ENCODE results near the gene SLX9.

Gene SLX9

DNA sequence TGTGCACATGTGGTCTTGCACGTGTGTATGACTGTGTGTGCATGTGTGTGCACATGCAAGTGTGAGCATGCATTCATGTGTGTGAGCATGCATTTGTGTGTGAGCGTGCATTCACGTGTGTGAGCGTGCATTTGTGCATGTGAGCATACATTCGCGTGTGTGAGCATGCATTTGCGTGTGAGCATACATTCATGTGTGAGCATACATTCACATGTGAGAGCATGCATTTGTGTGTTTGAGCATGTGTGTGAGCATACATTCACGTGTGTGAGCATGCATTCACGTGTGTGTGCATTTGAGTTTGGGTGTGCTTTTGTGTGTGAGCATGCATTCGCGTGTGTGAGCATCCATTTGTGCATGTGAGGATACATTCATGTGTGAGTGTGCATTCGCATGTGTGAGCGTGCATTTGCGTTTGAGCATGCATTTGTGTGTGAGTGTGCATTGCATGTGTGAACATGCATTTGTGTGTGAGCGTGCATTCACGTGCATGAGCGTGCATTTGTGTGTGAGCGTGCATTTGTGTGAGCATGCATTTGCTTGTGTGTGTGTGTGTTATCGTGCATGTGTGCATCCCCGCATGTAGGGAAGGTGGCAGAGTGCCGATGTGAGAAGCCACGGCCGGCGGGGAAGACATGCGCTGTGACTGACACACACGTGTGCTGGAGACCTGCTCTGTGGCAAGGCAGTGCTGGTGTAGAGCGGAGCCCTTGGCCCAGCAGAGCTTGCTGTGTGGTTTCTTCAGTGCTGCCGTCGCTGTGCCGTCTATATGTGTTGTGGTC lies 37.4 kb upstream of the SLX9 start:
- H3K9me3 ChIP-seq (ENCODE audit: control insufficient read depth in 1 of 2, low read length in 2 of 2), result no peaks in the 10 kb centered on the region
- H3K36me3 ChIP-seq (ENCODE audit: control insufficient read depth in 1 of 2, insufficient read depth in 2 of 2, low read length in 2 of 2), result peaks cover 6 to 28% of the 10 kb centered on the region in 2 donors
- no peak overlapping the region for H3K4me3 ChIP-seq (ENCODE audit: low read depth in 1 of 2, low read length in 2 of 2)
- H3K27me3 ChIP-seq (ENCODE audit: control insufficient read depth in 1 of 2, insufficient read depth in 2 of 2, low read length in 2 of 2), result peaks cover 0 to 6% of the 10 kb centered on the region in 2 donors
- H3K4me1 ChIP-seq (ENCODE audit: control insufficient read depth in 1 of 2, insufficient read depth in 2 of 2, low read length in 2 of 2), result peaks cover 8 to 10% of the 10 kb centered on the region in 2 donors
- H3K9ac ChIP-seq (ENCODE audit: low read depth in 1 of 2, low read length in 2 of 2), result no peak overlapping the region
- H3K27ac ChIP-seq (ENCODE audit: low read depth, low read length), result no peak overlapping the region

DNA sequence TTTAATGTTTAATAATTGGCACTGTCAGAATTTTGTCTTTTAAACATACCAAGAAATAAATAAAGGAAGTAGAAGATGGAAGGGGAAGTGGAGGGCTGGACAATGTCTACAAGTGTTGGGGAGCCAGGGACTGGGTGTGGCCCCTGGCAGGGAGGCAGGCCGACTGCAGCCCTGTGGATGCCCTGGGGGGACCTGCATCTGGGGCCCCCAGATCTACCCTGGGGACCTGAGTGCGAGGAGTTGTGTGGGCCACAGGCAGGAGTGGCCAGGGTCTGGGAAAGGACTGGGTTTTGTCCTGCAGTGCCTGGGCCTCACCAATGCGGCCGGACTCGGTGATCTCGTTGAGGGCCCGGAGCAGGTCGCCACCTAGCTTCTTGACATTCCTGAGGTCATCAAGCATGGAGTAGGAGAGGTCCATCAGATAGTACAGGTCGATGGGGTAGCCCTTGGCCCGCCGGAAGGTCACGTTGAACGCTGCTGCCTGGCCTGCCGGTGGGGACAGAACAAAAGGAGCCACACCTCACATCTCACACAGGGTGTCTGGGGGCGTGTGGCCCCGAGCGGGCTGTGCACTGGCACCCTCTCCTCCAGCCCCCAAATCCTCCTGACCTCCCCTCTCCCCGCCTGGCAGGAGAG lies 36.7 kb upstream of the SLX9 start:
- H3K9me3 ChIP-seq (ENCODE audit: control insufficient read depth in 1 of 2, low read length in 2 of 2), result no peaks in the 10 kb centered on the region
- H3K4me3 ChIP-seq (ENCODE audit: low read depth in 1 of 2, low read length in 2 of 2), result no peak overlapping the region
- peaks cover 6 to 28% of the 10 kb centered on the region in 2 donors for H3K36me3 ChIP-seq (ENCODE audit: control insufficient read depth in 1 of 2, insufficient read depth in 2 of 2, low read length in 2 of 2)
- no peak overlapping the region for H3K27ac ChIP-seq (ENCODE audit: low read depth, low read length)
- peaks cover under 1 to 9% of the 10 kb centered on the region in 2 donors for H3K4me1 ChIP-seq (ENCODE audit: control insufficient read depth in 1 of 2, insufficient read depth in 2 of 2, low read length in 2 of 2)
- no peak overlapping the region for H3K9ac ChIP-seq (ENCODE audit: low read depth in 1 of 2, low read length in 2 of 2)
- peaks cover 0 to 6% of the 10 kb centered on the region in 2 donors for H3K27me3 ChIP-seq (ENCODE audit: control insufficient read depth in 1 of 2, insufficient read depth in 2 of 2, low read length in 2 of 2)

DNA sequence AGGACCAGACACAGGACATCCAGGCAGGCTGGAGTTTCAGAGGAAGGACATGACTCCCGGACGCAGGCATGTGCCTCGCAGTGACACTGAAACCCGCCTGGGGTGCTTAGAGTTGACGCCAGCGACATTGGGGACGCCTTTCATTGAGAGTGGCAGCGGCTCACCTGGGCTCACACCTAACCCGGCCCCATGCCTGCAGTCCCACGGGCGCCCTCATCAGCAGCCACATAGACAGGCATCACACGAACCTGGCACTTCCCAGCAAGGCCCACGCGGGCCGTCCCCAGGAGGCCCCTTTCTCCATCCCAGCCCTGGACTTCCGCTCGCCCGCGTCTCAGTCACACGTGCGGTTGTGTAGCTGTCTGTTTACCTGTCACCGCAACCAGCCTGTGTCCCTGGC lies 36.1 kb upstream of the SLX9 start:
- Histone ChIP-seq H3K36me3 (ENCODE audit: control insufficient read depth in 1 of 2, insufficient read depth in 2 of 2, low read length in 2 of 2) (peaks cover 6 to 24% of the 10 kb centered on the region in 2 donors), H3K27me3 (ENCODE audit: control insufficient read depth in 1 of 2, insufficient read depth in 2 of 2, low read length in 2 of 2) (peaks cover 0 to 6% of the 10 kb centered on the region in 2 donors), H3K4me3 (ENCODE audit: low read depth in 1 of 2, low read length in 2 of 2) (no peak overlapping the region), H3K9me3 (ENCODE audit: control insufficient read depth in 1 of 2, low read length in 2 of 2) (no peaks in the 10 kb centered on the region), H3K4me1 (ENCODE audit: control insufficient read depth in 1 of 2, insufficient read depth in 2 of 2, low read length in 2 of 2) (peaks cover under 1 to 4% of the 10 kb centered on the region in 2 donors), H3K9ac (ENCODE audit: low read depth in 1 of 2, low read length in 2 of 2) (no peak overlapping the region), H3K27ac (ENCODE audit: low read depth, low read length) (no peak overlapping the region)

DNA sequence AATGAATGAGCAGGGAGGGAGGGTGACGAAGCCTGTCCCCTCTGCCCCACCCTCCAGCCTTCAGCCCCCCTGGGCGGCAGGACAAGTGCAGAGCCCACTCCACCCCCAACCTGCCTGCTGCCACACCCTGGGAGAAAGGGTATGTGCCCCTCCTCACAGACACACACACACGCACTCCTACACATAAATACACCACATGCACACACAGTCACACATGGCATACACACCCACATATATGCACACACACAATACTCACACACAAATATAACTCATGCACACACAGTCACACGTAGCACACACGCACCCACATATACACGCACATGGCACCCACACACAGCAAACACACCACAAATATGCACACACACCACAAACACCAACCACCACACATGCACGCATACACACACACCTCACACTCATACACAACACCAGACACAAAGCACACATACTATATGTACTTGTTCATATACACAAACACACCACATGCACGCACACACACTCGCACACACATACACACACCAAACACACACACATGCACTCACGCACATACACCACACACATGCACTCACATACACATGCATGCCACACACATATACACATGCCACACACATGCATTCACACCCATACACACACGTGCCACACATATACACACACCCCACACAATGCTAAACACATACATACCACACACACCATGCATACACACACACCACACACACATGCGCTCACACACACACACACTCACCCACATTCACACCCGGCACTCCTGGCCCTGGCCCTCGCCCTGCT lies 35.5 kb upstream of the SLX9 start:
- no peaks in the 10 kb centered on the region for H3K9me3 ChIP-seq (ENCODE audit: control insufficient read depth in 1 of 2, low read length in 2 of 2)
- H3K27me3 ChIP-seq (ENCODE audit: control insufficient read depth in 1 of 2, insufficient read depth in 2 of 2, low read length in 2 of 2), result no peaks in the 10 kb centered on the region
- peaks cover 6 to 21% of the 10 kb centered on the region in 2 donors for H3K36me3 ChIP-seq (ENCODE audit: control insufficient read depth in 1 of 2, insufficient read depth in 2 of 2, low read length in 2 of 2)
- no peak overlapping the region for H3K4me3 ChIP-seq (ENCODE audit: low read depth in 1 of 2, low read length in 2 of 2)
- peaks cover 0 to 5% of the 10 kb centered on the region in 2 donors for H3K4me1 ChIP-seq (ENCODE audit: control insufficient read depth in 1 of 2, insufficient read depth in 2 of 2, low read length in 2 of 2)
- H3K27ac ChIP-seq (ENCODE audit: low read depth, low read length), result no peak overlapping the region
- no peak overlapping the region for H3K9ac ChIP-seq (ENCODE audit: low read depth in 1 of 2, low read length in 2 of 2)

DNA sequence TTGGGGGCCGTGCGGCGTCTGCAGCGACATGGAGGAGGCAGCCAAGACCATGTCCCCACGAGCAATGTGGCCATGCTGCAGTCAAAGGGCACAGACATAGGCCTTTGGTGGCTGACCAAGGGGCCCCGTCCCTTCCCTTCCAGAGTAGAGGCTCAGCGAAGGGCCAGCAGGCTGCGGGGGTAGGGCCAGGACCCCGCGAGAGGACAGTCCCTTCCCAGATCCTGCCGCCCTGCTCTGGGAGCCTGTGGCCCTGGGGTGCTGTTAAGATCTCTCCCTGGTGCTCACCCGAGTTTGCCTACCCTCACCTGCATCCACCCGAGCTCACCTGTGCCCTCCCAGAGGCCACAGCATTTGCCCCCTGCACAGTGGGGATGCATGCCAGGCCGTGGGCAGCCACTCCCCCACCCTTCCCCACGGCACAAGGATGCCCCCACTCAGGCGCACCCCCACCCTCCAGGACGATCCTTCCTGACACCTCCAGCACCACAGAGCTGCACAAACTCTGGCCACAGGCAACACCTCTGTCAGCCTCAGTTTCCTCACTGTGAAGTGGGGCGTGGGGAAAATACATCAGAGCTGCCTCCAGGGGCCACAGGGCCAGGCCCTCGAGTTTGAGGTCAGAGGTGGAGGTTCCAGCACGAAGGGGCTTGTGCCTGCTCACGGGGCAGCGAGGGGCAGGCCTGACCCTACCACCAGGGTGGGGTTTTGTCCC lies 34.7 kb upstream of the SLX9 start:
- no peak overlapping the region for H3K9ac ChIP-seq (ENCODE audit: low read depth in 1 of 2, low read length in 2 of 2)
- peaks cover 3 to 5% of the 10 kb centered on the region in 2 donors for H3K4me1 ChIP-seq (ENCODE audit: control insufficient read depth in 1 of 2, insufficient read depth in 2 of 2, low read length in 2 of 2)
- peaks cover 6 to 21% of the 10 kb centered on the region in 2 donors for H3K36me3 ChIP-seq (ENCODE audit: control insufficient read depth in 1 of 2, insufficient read depth in 2 of 2, low read length in 2 of 2)
- H3K4me3 ChIP-seq (ENCODE audit: low read depth in 1 of 2, low read length in 2 of 2), result no peak overlapping the region
- H3K9me3 ChIP-seq (ENCODE audit: control insufficient read depth in 1 of 2, low read length in 2 of 2), result no peaks in the 10 kb centered on the region
- H3K27me3 ChIP-seq (ENCODE audit: control insufficient read depth in 1 of 2, insufficient read depth in 2 of 2, low read length in 2 of 2), result no peaks in the 10 kb centered on the region
- H3K27ac ChIP-seq (ENCODE audit: low read depth, low read length), result no peak overlapping the region

DNA sequence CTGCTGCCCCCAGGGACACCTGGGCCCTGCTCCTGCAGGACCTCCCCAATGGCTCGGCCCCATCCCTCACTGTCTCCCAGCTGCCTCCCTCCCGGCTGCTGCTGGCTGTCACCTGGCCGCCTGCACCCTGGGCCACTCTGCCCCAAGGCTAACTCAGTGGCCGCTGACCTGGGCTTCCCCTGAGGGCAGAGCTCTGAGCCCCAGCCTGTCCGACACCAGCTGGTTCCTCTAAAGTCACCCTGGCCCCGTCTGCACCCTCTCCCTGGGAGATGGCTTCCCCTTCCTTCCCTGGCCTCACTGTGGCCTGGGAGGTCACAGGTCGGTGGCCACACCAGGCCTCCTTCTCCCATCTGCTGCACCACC lies 34.1 kb upstream of the SLX9 start:
- Histone ChIP-seq H3K36me3 (ENCODE audit: control insufficient read depth in 1 of 2, insufficient read depth in 2 of 2, low read length in 2 of 2) (peaks cover 6 to 20% of the 10 kb centered on the region in 2 donors), H3K4me1 (ENCODE audit: control insufficient read depth in 1 of 2, insufficient read depth in 2 of 2, low read length in 2 of 2) (peaks cover 9% of the 10 kb centered on the region in 2 donors)

DNA sequence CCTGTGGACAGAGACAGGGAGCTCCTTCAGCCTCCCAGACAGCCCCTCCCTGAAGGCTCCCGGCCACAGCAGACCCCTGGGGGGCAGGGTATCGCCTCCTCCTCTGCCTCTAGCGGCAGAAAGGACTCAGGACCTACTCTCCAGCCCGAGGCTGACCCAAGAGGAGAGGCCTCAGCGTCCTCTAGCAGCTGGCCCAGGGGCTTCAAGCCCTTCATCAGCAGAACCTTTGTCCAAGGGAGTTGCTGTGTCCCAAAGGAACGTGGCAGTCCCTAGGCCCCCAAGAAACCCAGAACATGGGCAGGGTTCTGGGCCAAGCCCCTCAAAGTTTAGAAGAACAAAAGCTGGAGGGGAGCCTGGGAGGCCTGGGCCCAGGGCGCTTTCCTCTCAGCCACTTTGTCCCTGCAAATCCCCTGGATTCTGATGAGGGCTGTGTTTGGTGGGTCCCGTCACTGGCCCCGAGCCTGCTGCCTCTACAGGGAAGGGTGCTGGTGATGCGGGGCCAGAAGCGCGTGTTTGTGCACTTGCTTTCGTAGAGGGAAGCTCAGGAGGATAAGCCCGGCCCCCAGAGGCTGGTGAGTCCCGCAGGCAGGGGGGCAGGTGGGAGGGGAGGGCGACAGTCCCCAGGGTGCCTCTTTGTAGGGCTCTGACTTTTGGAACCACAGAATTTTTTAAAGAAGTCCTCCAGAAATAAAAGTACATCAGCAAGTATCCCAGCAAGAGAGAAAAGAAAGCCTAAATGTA lies 32.4 kb upstream of the SLX9 start:
- Histone ChIP-seq H3K36me3 (ENCODE audit: control insufficient read depth in 1 of 2, insufficient read depth in 2 of 2, low read length in 2 of 2) (peaks cover 0 to 5% of the 10 kb centered on the region in 2 donors), H3K27ac (ENCODE audit: low read depth, low read length) (no peak overlapping the region), H3K9ac (ENCODE audit: low read depth in 1 of 2, low read length in 2 of 2) (no peak overlapping the region), H3K4me1 (ENCODE audit: control insufficient read depth in 1 of 2, insufficient read depth in 2 of 2, low read length in 2 of 2) (peaks cover 24 to 25% of the 10 kb centered on the region in 2 donors), H3K4me3 (ENCODE audit: low read depth in 1 of 2, low read length in 2 of 2) (no peak overlapping the region), H3K27me3 (ENCODE audit: control insufficient read depth in 1 of 2, insufficient read depth in 2 of 2, low read length in 2 of 2) (no peaks in the 10 kb centered on the region), H3K9me3 (ENCODE audit: control insufficient read depth in 1 of 2, low read length in 2 of 2) (no peaks in the 10 kb centered on the region)

More for the DNA sequence above, 34.1 kb upstream of the SLX9 start:
- Histone ChIP-seq H3K9ac (ENCODE audit: low read depth in 1 of 2, low read length in 2 of 2) (no peak overlapping the region), H3K27me3 (ENCODE audit: control insufficient read depth in 1 of 2, insufficient read depth in 2 of 2, low read length in 2 of 2) (no peaks in the 10 kb centered on the region), H3K4me3 (ENCODE audit: low read depth in 1 of 2, low read length in 2 of 2) (no peak overlapping the region), H3K9me3 (ENCODE audit: control insufficient read depth in 1 of 2, low read length in 2 of 2) (no peaks in the 10 kb centered on the region), H3K27ac (ENCODE audit: low read depth, low read length) (no peak overlapping the region)

DNA sequence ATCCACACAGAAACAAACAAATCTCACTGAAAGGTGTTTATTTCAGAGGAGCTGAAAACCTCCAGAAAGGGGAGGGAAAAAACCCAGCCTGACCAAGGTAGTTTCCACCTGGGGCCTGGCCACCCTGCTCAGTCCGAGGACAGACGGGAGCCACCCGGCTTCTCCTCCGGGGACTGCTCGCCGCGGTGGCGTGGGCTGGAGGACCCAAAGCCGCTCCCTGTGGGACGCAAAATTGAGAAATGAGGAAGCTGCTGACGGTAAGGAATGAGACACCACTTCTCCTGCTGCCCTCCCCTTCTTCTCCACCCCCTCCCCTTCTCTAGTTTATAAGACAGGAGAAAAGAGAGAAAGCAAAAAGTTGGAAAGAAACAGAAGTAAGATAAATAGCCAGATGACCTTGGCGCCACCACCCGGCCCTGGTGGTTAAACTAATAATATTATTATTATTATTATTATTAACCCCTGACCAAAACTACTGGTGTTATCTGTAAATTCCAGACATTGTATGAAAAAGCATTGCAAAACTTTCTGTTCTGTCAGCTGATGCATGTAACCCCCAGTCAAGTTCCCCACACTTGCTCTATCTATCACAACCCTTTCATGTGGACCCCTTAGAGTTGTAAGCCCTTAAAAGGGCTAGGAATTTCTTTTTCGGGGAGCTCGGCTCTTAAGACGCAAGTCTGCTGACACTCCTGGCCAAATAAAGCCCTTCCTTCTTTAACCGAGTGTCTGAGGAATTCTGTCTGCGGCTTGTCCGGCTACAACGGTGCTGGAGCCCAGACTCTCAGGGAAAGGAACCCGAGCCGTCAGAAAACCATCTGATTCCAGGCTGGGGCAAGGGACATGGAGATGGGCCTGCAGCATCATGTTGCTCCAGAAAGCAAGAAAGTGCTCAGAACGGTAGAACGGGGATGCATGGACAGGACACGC lies 31.6 kb upstream of the SLX9 start:
- Histone ChIP-seq H3K36me3 (ENCODE audit: control insufficient read depth in 1 of 2, insufficient read depth in 2 of 2, low read length in 2 of 2) (no peaks in the 10 kb centered on the region), H3K9me3 (ENCODE audit: control insufficient read depth in 1 of 2, low read length in 2 of 2) (no peaks in the 10 kb centered on the region), H3K27me3 (ENCODE audit: control insufficient read depth in 1 of 2, insufficient read depth in 2 of 2, low read length in 2 of 2) (no peaks in the 10 kb centered on the region), H3K9ac (ENCODE audit: low read depth in 1 of 2, low read length in 2 of 2) (no peak overlapping the region), H3K4me1 (ENCODE audit: control insufficient read depth in 1 of 2, insufficient read depth in 2 of 2, low read length in 2 of 2) (peaks cover 31% of the 10 kb centered on the region in 2 donors), H3K4me3 (ENCODE audit: low read depth in 1 of 2, low read length in 2 of 2) (no peak overlapping the region), H3K27ac (ENCODE audit: low read depth, low read length) (no peak overlapping the region)

Measured in duodenal mucosa (tissue), 2 donors.